ENCODE results near the gene TMEM181. TPM values are rescaled to one million over a fixed set of nuclear protein-coding genes. Genes with fewer than 3 reads are reported as not detected.
A peak's percentile ranks its signal among the peaks of the same experiment; 100 is the strongest.

TMEM181 gene
- total and polyA plus RNA-seq, 2 of the 13 experiments (the other 11 are each of a cell fraction or from before 2014, with no cell fraction given), result 59.1 to 108 TPM

GRCh38 chr6:158571826-158572652 is 12.1 kb downstream of the TMEM181 start (continued):
- peak; percentile 94 for TF ChIP-seq HOMEZ (CRISPR knock-in tag; IDR thresholded peaks at IDR 0.05; ENCODE audit: low read depth)
- 0 out of 2 replicates have a peak, but pooled peaks have one; percentile 80 for TF ChIP-seq ZNF674 (CRISPR knock-in tag; IDR thresholded peaks at IDR 0.05; ENCODE audit: low read depth)
- peak; percentile 83 for TF ChIP-seq KDM1A (CRISPR knock-in tag; IDR thresholded peaks at IDR 0.05)
- TF ChIP-seq TFDP1 (CRISPR knock-in tag; IDR thresholded peaks at IDR 0.05; ENCODE audit: borderline replicate concordance), result peak; percentile 93
- peak; percentile 97 for TF ChIP-seq ZNF713 (CRISPR knock-in tag; IDR thresholded peaks at IDR 0.05)
- peak; percentile 98 for TF ChIP-seq STAT6 (CRISPR knock-in tag; IDR thresholded peaks at IDR 0.05; ENCODE audit: borderline replicate concordance)
- peak; percentile 89 for TF ChIP-seq ZNF12 (CRISPR knock-in tag; IDR thresholded peaks at IDR 0.05)
- TF ChIP-seq LBX2 (CRISPR knock-in tag; IDR thresholded peaks at IDR 0.05; ENCODE audit: borderline replicate concordance), result peak; percentile 94; the same call in 1 of the 2 replicates
- peak; percentile 35 for TF ChIP-seq SRSF1 (optimal IDR thresholded peaks at IDR 0.05; ENCODE audit: low read depth, low read length)
- peak; percentile 95 for TF ChIP-seq ZBTB46 (CRISPR knock-in tag; IDR thresholded peaks at IDR 0.05; ENCODE audit: borderline replicate concordance)
- TF ChIP-seq ZHX2 (IDR thresholded peaks at IDR 0.05; ENCODE audit: low read depth), result peak; percentile 85
- TF ChIP-seq ZHX2 (CRISPR knock-in tag; IDR thresholded peaks at IDR 0.05; ENCODE audit: borderline replicate concordance), result no peak; the same call in 1 of the 2 replicates
- TF ChIP-seq ATF7 (IDR thresholded peaks at IDR 0.05), result no peak
- TF ChIP-seq ATF7 (CRISPR knock-in tag; IDR thresholded peaks at IDR 0.05), result peak; percentile 97

Data from HepG2 (cell line).